SK-N-SH (cell line): Measurements from ENCODE around the gene MAD1L1. TPM values are rescaled to one million over a fixed set of nuclear protein-coding genes. Genes with fewer than 3 reads are reported as not detected.

Source experiments
- CTCF ChIA-PET: fragments of 300-600, 350-600 bp; formaldehyde crosslinking; extraction: SDS; loops from one replicate; lab custom pipeline; 2021; lab: Yijun Ruan, JAX
- POLR2A ChIA-PET: fragments of 350-600 bp; sonication (Branson Sonifier 250); formaldehyde crosslinking; extraction: SDS; loops from one replicate; lab custom pipeline; 2020; ENCODE audit warnings: antibody characterized with exemption, inconsistent platforms; lab: Yijun Ruan, JAX
- DNase-seq: peaks from one replicate; pipeline ENCODE4 v3.0.0; 2012
- H2AFZ ChIP-seq: fragments of 200-600 bp; sonication (generic); 2 replicates; pipeline ENCODE4 v1.8.1; 2016; ENCODE audit warnings: antibody characterized with exemption, mild to moderate bottlenecking, low read depth
- H3F3A ChIP-seq: fragments of 200-600 bp; sonication (generic); replicated peaks from 2 replicates; pipeline ENCODE3; 2016; ENCODE audit warnings: antibody characterized with exemption, mild to moderate bottlenecking; ENCODE audit not compliant: insufficient read depth
- H3K27ac ChIP-seq, 2 experiments: fragments of 200-500 bp in 1 of 2; fragments of 200-600 bp in 1 of 2; sonication (Bioruptor generic) in 1 of 2; sonication (generic), shearing (Covaris generic) in 1 of 2; 2 replicates each; pipeline versions ENCODE4 v1.5.1 to v1.6.1; 2014 to 2016; ENCODE audit warnings: low read depth in 2 of 2, inconsistent platforms in 1 of 2, low read length in 1 of 2, mild to moderate bottlenecking in 1 of 2, mixed read lengths in 1 of 2
- H3K27me3 ChIP-seq: fragments of 200-600 bp; sonication (generic), shearing (Covaris generic); 2 replicates; pipeline ENCODE4 v1.6.1; 2016; ENCODE audit warnings: mixed run types; ENCODE audit not compliant: insufficient read depth
- H3K36me3 ChIP-seq, 2 experiments: fragments of 200-500 bp in 1 of 2; fragments of 200-600 bp in 1 of 2; sonication (Bioruptor generic) in 1 of 2; sonication (generic) in 1 of 2; replicated peaks in 1 of 2; 2 replicates each; pipeline versions ENCODE3 to v1.5.1; 2014 to 2016; ENCODE audit warnings: low read length in 1 of 2, mild to moderate bottlenecking in 1 of 2; ENCODE audit not compliant: insufficient read depth in 2 of 2, control insufficient read depth in 1 of 2
- H3K4me1 ChIP-seq, 2 experiments: fragments of 200-500 bp in 1 of 2; fragments of 200-600 bp in 1 of 2; sonication (Bioruptor generic) in 1 of 2; sonication (generic), shearing (Covaris generic) in 1 of 2; 2 replicates each; pipeline versions ENCODE4 v1.5.1 to v1.6.1; 2014 to 2016; ENCODE audit warnings: low read depth in 1 of 2, low read length in 1 of 2, mixed run types in 1 of 2; ENCODE audit not compliant: insufficient read depth in 2 of 2, control insufficient read depth in 1 of 2
- H3K4me2 ChIP-seq: fragments of 200-600 bp; sonication (generic), shearing (Covaris generic); 2 replicates; pipeline ENCODE4 v1.6.1; 2017; ENCODE audit warnings: mixed run types
- H3K4me3 ChIP-seq, 2 experiments: fragments of 200-500 bp in 1 of 2; fragments of 200-600 bp in 1 of 2; sonication (Bioruptor generic) in 1 of 2; sonication (generic), shearing (Covaris generic) in 1 of 2; 2 replicates each; pipeline versions ENCODE4 v1.5.1 to v1.8.1; 2014 to 2016; ENCODE audit warnings: low read depth in 2 of 2, inconsistent platforms in 1 of 2, low read length in 1 of 2, mild to moderate bottlenecking in 1 of 2, mixed read lengths in 1 of 2, moderate library complexity in 1 of 2
- H3K79me2 ChIP-seq: fragments of 200-600 bp; sonication (generic); 2 replicates; pipeline ENCODE4 v1.8.1; 2017; ENCODE audit warnings: mild to moderate bottlenecking; ENCODE audit not compliant: insufficient read depth
- H3K9ac ChIP-seq: fragments of 200-600 bp; sonication (generic); 2 replicates; pipeline ENCODE4 v1.6.1; 2017; ENCODE audit warnings: mixed run types
- H3K9me2 ChIP-seq: fragments of 200-600 bp; sonication (generic); 2 replicates; pipeline ENCODE4 v1.6.1; 2017; ENCODE audit warnings: mixed run types
- H3K9me3 ChIP-seq: fragments of 200-600 bp; sonication (generic); 2 replicates; pipeline ENCODE4 v1.6.1; 2017; ENCODE audit warnings: mixed run types, mild to moderate bottlenecking, moderate library complexity
- H4K20me1 ChIP-seq: fragments of 200-600 bp; sonication (generic); 2 replicates; pipeline ENCODE4 v1.6.1; 2017; ENCODE audit warnings: mild to moderate bottlenecking, mixed run types; ENCODE audit not compliant: insufficient read depth
- CHD2 ChIP-seq: fragments of 150-350 bp; IDR thresholded peaks from 2 replicates; pipeline ENCODE4 v1.6.1; 2018; ENCODE audit warnings: low read length; ENCODE audit not compliant: partially characterized antibody
- ELF1 ChIP-seq: IDR thresholded peaks from 2 replicates; pipeline ENCODE4 v1.4.0; 2012
- EP300 ChIP-seq, 2 experiments: IDR thresholded peaks; 2 replicates each; pipeline versions ENCODE4 v1.4.0 to v1.6.1; 2012; ENCODE audit warnings: borderline replicate concordance in 1 of 2, low read depth in 1 of 2, low read length in 1 of 2
- MEF2A ChIP-seq: IDR thresholded peaks from 2 replicates; pipeline ENCODE4 v1.4.0; 2012; ENCODE audit warnings: low read depth, borderline replicate concordance
- NFIC ChIP-seq: IDR thresholded peaks from 2 replicates; pipeline ENCODE4 v1.4.0; 2012; ENCODE audit warnings: borderline replicate concordance
- POLR2AphosphoS5 ChIP-seq: IDR thresholded peaks from 2 replicates; pipeline ENCODE4 v1.6.1; 2012; ENCODE audit warnings: low read depth, low read length
- RAD21 ChIP-seq: IDR thresholded peaks from 2 replicates; pipeline ENCODE4 v1.6.1; 2012; ENCODE audit warnings: mild to moderate bottlenecking, low read length
- RFX5 ChIP-seq: IDR thresholded peaks from 2 replicates; pipeline ENCODE4 v1.6.1; 2012; ENCODE audit warnings: mild to moderate bottlenecking, improper control_type of control experiment, low read length
- RXRA ChIP-seq: IDR thresholded peaks from 2 replicates; pipeline ENCODE4 v1.4.0; 2012; ENCODE audit warnings: low read depth, mild to moderate bottlenecking, borderline replicate concordance
- SIN3A ChIP-seq: IDR thresholded peaks from 2 replicates; pipeline ENCODE4 v1.6.1; 2012; ENCODE audit warnings: low read depth, mild to moderate bottlenecking, low read length, moderate library complexity, borderline replicate concordance
- YY1 ChIP-seq: IDR thresholded peaks from 2 replicates; pipeline ENCODE4 v1.4.0; 2012; ENCODE audit warnings: low read depth, mild to moderate bottlenecking
- WGBS: methylation state at CpG from one replicate; pipeline ENCODE4 v1.1.6; 2017; ENCODE audit warnings: low lambda C conversion rate; 5-methylcytosine and 5-hydroxymethylcytosine counted together
- polyA plus RNA-seq, 3 experiments: library from polyadenylated mRNA; depleted of rRNA; stranded (reverse); fragments of >200 nt; gene quantifications; 2 replicates each; pipeline ENCODE4 v1.2.3, GENCODE V29; 2012
- TF ChIP-seq, protein P1 (sequence below): fragments of 150-350 bp; IDR thresholded peaks from 2 replicates; pipeline ENCODE4 v1.6.1; 2017; ENCODE audit warnings: antibody characterized with exemption, low read length, low read depth, borderline replicate concordance
- TF ChIP-seq, protein P2 (sequence below): IDR thresholded peaks from 2 replicates; pipeline ENCODE4 v1.4.0; 2012; ENCODE audit warnings: low read depth
- TF ChIP-seq, protein P3 (sequence below): IDR thresholded peaks from 2 replicates; pipeline ENCODE4 v1.4.0; 2012; ENCODE audit warnings: low read depth, borderline replicate concordance
- TF ChIP-seq, protein P4 (sequence below): IDR thresholded peaks from 2 replicates; pipeline ENCODE4 v1.6.1; 2012; ENCODE audit warnings: mild to moderate bottlenecking, low read depth, low read length, moderate library complexity
- TF ChIP-seq, protein P5 (sequence below): fragments of 200-600 bp; sonication (generic); IDR thresholded peaks from 2 replicates; pipeline ENCODE4 v1.6.1; 2017; ENCODE audit warnings: antibody characterized with exemption, mild to moderate bottlenecking, moderate library complexity

The MAD1L1 gene
- polyA plus RNA-seq, 1 of the 3 experiments (the other 2 are of a cell fraction): 46.2 TPM

DNA sequence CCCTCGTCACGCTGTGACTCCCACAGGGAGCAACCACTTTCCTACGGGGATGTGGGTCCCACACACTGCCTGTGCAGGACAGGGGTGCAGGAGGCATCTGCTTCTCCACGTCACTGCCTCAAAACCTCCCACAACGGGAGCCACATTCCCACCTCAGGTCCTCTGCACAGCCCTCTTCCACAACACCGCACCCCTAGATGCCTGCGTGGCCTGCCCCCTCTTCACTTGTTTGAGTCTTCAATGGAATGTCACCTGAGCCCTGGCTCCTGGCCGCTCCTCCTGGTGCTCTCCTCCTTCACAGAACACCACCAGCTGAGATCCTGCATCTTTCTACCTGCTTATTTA is 73.6 kb downstream of the MAD1L1 start:
- H3F3A ChIP-seq: no peaks in the 10 kb centered on the region
- H3K27me3 ChIP-seq: no peaks in the 10 kb centered on the region
- no peaks in the 10 kb centered on the region for H3K79me2 ChIP-seq
- no peak overlapping the region for H3K9ac ChIP-seq
- no peaks in the 10 kb centered on the region for H3K9me2 ChIP-seq
- no peak overlapping the region for H3K4me3 ChIP-seq
- H3K4me1 ChIP-seq: peaks cover 0 to 15% of the 10 kb centered on the region in 2 experiments; a peak in 3 of 4 replicates
- H3K9me3 ChIP-seq: no peaks in the 10 kb centered on the region
- POLR2A ChIA-PET: no interaction called here
- no peak overlapping the region for H2AFZ ChIP-seq
- DNase-seq: no peak
- CTCF ChIA-PET: interaction anchor here (1.5 to 1.8 kb wide), 3 partner anchors 24 to 95 kb away, joined by 3 to 5 read pairs (median 3); no protein-coding TSS in a partner anchor
- H3K27ac ChIP-seq: no peak overlapping the region
- over 99% methylated on average over 7 of the region's 8 CpGs for WGBS
- H3K36me3 ChIP-seq: peaks cover 0 to 4% of the 10 kb centered on the region in 2 experiments
- no peak overlapping the region for H3K4me2 ChIP-seq
- TF ChIP-seq RXRA (no peak), EP300 (IDR thresholded peaks at IDR 0.05; ENCODE audit: borderline replicate concordance in 1 of 2, low read depth in 1 of 2, low read length in 1 of 2) (no peak), CHD2 (no peak), RFX5 (no peak), ELF1 (no peak), SIN3A (no peak), MEF2A (no peak), NFIC (no peak), YY1 (no peak), RAD21 (no peak), POLR2AphosphoS5 (no peak)
- TF ChIP-seq, protein P1, sequence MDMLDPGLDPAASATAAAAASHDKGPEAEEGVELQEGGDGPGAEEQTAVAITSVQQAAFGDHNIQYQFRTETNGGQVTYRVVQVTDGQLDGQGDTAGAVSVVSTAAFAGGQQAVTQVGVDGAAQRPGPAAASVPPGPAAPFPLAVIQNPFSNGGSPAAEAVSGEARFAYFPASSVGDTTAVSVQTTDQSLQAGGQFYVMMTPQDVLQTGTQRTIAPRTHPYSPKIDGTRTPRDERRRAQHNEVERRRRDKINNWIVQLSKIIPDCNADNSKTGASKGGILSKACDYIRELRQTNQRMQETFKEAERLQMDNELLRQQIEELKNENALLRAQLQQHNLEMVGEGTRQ: no peak
- TF ChIP-seq, protein P2, sequence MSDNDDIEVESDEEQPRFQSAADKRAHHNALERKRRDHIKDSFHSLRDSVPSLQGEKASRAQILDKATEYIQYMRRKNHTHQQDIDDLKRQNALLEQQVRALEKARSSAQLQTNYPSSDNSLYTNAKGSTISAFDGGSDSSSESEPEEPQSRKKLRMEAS: no peak
- TF ChIP-seq, protein P3, sequence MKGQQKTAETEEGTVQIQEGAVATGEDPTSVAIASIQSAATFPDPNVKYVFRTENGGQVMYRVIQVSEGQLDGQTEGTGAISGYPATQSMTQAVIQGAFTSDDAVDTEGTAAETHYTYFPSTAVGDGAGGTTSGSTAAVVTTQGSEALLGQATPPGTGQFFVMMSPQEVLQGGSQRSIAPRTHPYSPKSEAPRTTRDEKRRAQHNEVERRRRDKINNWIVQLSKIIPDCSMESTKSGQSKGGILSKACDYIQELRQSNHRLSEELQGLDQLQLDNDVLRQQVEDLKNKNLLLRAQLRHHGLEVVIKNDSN: no peak
- TF ChIP-seq, protein P4, sequence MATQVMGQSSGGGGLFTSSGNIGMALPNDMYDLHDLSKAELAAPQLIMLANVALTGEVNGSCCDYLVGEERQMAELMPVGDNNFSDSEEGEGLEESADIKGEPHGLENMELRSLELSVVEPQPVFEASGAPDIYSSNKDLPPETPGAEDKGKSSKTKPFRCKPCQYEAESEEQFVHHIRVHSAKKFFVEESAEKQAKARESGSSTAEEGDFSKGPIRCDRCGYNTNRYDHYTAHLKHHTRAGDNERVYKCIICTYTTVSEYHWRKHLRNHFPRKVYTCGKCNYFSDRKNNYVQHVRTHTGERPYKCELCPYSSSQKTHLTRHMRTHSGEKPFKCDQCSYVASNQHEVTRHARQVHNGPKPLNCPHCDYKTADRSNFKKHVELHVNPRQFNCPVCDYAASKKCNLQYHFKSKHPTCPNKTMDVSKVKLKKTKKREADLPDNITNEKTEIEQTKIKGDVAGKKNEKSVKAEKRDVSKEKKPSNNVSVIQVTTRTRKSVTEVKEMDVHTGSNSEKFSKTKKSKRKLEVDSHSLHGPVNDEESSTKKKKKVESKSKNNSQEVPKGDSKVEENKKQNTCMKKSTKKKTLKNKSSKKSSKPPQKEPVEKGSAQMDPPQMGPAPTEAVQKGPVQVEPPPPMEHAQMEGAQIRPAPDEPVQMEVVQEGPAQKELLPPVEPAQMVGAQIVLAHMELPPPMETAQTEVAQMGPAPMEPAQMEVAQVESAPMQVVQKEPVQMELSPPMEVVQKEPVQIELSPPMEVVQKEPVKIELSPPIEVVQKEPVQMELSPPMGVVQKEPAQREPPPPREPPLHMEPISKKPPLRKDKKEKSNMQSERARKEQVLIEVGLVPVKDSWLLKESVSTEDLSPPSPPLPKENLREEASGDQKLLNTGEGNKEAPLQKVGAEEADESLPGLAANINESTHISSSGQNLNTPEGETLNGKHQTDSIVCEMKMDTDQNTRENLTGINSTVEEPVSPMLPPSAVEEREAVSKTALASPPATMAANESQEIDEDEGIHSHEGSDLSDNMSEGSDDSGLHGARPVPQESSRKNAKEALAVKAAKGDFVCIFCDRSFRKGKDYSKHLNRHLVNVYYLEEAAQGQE: no peak
- TF ChIP-seq, protein P5, sequence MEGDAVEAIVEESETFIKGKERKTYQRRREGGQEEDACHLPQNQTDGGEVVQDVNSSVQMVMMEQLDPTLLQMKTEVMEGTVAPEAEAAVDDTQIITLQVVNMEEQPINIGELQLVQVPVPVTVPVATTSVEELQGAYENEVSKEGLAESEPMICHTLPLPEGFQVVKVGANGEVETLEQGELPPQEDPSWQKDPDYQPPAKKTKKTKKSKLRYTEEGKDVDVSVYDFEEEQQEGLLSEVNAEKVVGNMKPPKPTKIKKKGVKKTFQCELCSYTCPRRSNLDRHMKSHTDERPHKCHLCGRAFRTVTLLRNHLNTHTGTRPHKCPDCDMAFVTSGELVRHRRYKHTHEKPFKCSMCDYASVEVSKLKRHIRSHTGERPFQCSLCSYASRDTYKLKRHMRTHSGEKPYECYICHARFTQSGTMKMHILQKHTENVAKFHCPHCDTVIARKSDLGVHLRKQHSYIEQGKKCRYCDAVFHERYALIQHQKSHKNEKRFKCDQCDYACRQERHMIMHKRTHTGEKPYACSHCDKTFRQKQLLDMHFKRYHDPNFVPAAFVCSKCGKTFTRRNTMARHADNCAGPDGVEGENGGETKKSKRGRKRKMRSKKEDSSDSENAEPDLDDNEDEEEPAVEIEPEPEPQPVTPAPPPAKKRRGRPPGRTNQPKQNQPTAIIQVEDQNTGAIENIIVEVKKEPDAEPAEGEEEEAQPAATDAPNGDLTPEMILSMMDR: no peak
- TF ChIP-seq, all 33 proteins: peak for 0
- H4K20me1 ChIP-seq: no peaks in the 10 kb centered on the region
